Erythroblast (primary cell): ENCODE results near the gene FAM186B.

Experiments
- DNase-seq, 2 experiments: peaks; one replicate each; lab custom pipeline; 2025; lab: John Stamatoyannopoulos, UW
- GATA1 ChIP-seq: IDR thresholded peaks from 2 replicates; pipeline ENCODE4 v1.6.1; 2011; ENCODE audit warnings: low read depth, mild to moderate bottlenecking, control low read depth, low read length, moderate library complexity
- POLR2A ChIP-seq: IDR thresholded peaks from 2 replicates; pipeline ENCODE4 v1.6.1; 2011; ENCODE audit warnings: mild to moderate bottlenecking, low read length

Gene FAM186B

DNA sequence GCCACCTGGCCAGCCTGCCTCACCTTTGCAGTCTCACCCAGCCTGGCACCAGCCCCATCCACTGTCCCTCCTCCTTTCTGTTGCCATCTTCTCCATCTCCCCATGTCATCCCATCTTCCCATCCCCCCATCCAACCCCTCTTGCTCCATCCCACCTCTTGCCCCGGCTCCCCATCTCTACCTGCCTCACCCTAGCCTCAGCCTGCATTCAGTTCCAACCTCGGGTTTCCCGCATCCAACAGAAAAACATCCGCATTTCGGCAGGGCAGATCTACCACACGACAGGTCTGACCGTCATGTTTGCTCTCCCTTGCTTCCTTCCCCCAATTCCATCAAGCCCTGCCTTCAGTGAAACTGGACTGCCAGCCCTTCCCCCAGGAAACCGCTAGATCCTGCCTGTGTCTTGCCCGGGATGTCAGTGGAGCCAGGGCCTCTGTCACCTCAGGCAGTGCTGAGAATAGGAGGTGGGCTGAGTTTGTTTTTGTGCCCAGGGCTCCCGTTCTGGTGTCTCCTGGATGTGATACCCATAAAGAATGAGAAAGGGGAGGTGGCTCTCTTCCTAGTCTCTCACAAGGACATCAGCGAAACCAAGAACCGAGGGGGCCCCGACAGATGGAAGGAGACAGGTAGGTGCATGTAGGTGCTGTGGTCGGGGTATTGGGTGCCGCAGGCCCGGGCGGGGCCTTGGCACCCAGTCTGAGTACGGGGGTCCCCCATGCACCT is 64.1 kb downstream of the FAM186B start:
- no peak for DNase-seq
- TF ChIP-seq GATA1 (no peak), POLR2A (no peak)

DNA sequence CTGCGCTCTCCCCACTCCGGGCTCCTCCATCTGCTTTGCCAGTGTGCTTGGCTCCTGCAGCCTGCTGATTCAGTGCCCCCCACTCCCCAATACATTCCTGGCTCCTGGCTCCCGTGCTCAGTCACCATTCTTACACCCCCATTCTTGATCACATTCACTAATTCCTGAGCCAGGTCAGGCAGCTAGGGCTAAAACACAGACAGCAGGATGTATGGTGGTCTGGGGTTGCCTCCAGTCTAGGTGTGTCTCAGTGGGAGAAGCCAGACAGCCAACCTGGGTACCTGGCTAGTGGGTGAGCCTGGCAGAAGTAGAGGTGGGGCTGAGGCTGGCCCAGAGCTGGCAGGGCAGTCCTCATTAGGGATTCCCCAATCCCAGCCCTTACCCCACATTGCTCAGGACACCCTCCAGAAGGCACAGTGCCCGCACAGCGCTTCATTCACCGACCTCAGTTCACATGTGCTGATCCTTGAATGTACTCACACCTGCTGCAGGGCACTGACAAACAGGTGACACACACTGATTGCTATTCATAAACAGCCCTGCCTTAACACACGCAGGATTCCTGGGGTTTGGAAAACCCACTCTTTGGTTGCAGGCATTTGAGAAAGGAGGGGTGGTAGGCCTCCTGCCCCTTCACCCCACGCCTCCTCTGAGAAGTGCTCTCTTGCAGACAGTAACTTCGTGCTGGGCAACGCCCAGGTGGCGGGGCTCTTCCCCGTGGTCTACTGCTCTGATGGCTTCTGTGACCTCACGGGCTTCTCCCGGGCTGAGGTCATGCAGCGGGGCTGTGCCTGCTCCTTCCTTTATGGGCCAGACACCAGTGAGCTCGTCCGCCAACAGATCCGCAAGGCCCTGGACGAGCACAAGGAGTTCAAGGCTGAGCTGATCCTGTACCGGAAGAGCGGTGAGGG is 65.0 kb downstream of the FAM186B start:
- no peak for DNase-seq
- no peak for TF ChIP-seq POLR2A
- TF ChIP-seq GATA1 = no peak

DNA sequence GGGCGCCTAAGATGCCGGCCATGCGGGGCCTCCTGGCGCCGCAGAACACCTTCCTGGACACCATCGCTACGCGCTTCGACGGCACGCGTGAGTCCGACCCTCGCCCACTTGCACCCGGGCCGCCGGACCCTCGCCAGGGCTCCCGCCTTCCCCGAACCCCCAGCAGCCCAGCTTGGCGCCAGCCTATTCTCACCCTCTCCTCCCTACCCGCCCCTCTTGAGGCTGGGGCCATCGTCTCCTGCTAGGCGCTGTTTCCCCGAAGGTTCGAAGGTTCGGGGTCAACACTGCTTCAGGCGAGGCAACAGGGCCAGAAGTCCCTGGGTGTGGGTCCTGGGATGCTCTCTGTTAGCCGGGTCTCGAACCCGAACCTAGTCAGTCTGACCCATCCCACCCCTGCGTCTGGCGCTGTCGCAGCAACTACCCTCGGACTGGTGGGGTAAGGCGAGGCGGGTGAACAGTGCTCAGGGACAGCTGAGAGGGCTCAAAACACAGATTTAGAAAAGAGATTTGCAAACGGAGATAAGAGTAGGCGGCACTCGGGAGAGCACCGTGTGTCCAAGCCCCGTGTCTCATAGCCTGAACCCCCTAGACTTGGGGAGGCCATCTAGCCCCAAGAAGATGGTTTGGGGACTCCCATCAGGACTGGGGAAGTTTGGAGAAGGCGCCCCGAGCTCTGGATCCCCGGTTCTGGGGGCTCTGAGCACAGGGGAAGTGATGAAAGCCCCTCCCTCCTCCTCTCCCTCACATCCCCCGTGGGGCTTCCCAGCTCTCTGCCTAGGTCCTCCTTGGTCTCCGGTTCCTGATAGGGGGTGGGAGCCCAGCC is 65.8 kb downstream of the FAM186B start:
- no peak for DNase-seq
- TF ChIP-seq POLR2A (no peak), GATA1 (no peak)

DNA sequence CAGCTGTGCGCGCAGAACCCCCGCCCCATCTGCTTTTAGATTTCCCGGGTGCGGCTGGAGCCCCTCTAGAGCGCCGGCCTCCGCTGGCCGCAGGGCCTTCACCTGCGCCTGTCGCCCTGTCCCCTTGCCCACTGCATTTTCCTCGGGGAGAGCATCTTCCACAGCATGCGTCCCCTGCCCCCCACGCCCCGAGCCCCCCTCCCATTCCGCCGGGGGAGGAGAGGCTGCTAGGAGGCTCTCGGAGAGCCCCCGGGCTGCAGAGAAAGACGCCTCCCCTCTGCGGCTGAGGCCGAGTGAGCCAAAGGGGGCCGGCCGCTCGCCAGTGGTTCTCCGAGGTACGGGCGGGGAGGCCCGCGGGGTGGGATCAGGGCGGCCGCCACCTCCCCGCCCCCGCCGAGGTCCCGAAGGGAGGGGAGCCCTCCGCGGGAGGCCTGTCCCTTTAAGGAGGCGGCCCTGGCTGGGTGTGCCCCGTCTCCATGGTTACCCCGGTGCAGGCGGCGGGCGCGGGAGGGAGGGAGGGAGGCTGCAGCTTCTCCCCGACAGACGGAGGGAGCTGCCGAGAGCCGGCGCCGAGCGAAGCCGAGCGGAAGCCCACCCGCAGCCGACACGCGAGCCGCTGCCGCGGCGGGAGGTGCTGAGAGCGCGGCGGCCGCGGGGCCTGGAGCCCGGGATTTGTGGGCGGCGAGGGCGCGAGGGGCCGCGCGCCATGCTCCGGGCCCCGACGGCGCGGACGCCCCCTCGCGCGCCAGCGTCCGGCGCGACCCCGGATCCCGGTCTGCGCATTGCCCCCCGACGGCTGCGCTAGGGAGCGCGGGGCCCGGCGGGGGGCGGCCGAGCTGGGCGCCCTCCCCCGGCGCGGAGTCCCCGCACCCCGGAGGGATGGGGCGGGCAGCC is 66.7 kb downstream of the FAM186B start, which contains the start of gene KCNH3:
TSS of gene KCNH3 (plus strand) at position 521 of the 894 bp plus-strand sequence. CDS start 387 bp downstream, outside the sequence.
- DNase-seq = peak; percentile 82 to 89

DNA sequence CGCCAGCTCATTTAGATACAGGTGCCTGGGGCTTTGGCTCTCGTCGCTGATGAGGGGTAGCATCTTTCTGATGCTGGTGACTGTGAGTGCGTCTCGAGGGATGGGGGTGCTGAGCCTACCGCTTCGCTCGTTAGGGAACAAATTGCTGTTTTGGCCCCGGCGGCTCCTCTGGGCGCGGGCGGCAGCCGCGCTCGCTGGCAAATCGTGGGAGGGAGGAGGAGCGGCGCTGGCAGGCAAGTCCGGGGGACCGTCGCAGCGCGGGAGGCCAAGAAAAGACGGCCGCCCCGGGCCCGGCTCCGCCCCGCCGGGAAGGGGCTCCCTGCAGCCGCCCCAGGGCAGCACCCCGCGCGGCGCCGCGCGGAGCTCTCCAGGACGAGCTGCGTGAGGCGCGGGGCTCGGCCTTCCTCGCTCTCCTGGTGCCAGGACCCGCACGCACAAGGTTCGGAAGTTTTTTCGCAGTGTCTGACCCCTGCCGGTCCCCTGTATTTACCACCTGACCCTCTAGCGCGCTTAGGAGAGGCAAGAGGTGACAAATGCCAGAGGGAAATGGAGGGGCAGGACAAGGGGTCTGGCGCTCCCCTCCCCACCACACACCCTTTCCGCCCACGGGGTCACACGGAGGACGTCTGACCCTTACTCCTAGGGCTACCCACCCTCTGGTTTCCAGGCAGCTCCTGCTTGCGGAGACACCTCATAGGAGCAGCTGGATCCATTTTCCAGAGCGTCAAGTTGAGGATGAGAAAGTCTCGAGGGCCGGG is 67.5 kb downstream of the FAM186B start:
- no peak for TF ChIP-seq GATA1
- TF ChIP-seq POLR2A = no peak
- DNase-seq = peak; percentile 37 to 40

More for the DNA sequence above, 66.7 kb downstream of the FAM186B start, which contains the start of gene KCNH3:
- TF ChIP-seq POLR2A (no peak), GATA1 (no peak)
